Ovary (tissue), 9 donors: ENCODE data around the gene HDGF. TPM values are rescaled to one million over a fixed set of nuclear protein-coding genes. Genes with fewer than 3 reads are reported as not detected.

ENCODE experiments used
- DNase-seq, 5 donors: peaks; one replicate each; pipeline ENCODE4 v3.0.0-alpha.2; 2019 to 2020
- H3K27ac ChIP-seq, 2 donors: fragments of 200-600 bp; one replicate each; pipeline versions ENCODE4 v1.5.1 to v1.8.0; 2019 to 2022
- H3K27me3 ChIP-seq: fragments of 200-600 bp; one replicate; pipeline ENCODE4 v1.8.0; 2022
- H3K36me3 ChIP-seq: fragments of 200-600 bp; sonication (generic); one replicate; pipeline ENCODE4 v1.5.1; 2019
- H3K4me1 ChIP-seq: one replicate; pipeline ENCODE4 v1.8.1; 2013; ENCODE audit warnings: mild to moderate bottlenecking, moderate library complexity; ENCODE audit not compliant: insufficient read depth
- H3K4me3 ChIP-seq: fragments of 200-600 bp; sonication (generic); one replicate; pipeline ENCODE4 v1.5.1; 2017
- H3K9me3 ChIP-seq, 2 donors: fragments of 200-600 bp in 1 of 2; sonication (generic) in 1 of 2; one replicate each; pipeline versions ENCODE4 v1.5.1 to v1.8.1; 2013 to 2019; ENCODE audit warnings: mild to moderate bottlenecking in 1 of 2, moderate library complexity in 1 of 2
- CTCF ChIP-seq, 3 donors: fragments of 450-650 bp in 2 of 3; fragments of 200-600 bp in 1 of 3; IDR thresholded peaks; one replicate each; pipeline versions ENCODE4 v1.5.1 to v1.8.0; 2016 to 2022; ENCODE audit warnings: antibody characterized with exemption in 3 of 3, mild to moderate bottlenecking in 1 of 3
- EP300 ChIP-seq: sonication (generic); formaldehyde crosslinking; IDR thresholded peaks from one replicate; pipeline ENCODE4 v1.6.1; 2017; ENCODE audit warnings: antibody characterized with exemption
- POLR2A ChIP-seq: fragments of 450-650 bp; IDR thresholded peaks from one replicate; pipeline ENCODE4 v1.6.1; 2017; ENCODE audit warnings: antibody characterized with exemption, mild to moderate bottlenecking, moderate library complexity
- WGBS, 3 donors: extraction: QIAGEN DNeasy Blood & Tissue Kit in 1 of 3; methylation state at CpG; one replicate each; pipeline versions ENCODE4 v1.1.5 to v1.1.7; 2013 to 2017; 5-methylcytosine and 5-hydroxymethylcytosine counted together
- intact Hi-C, 4 donors: fragments of 100-400 bp; cut with DNase I; formaldehyde crosslinking; loops; one replicate each; pipeline versions ENCODE4 v1.11.0 to v1.15.1; 2022 to 2023
- polyA plus RNA-seq, 2 donors: library from polyadenylated mRNA; stranded (reverse); fragments of 200-250 nt in 1 of 2; fragments of 350-450 nt in 1 of 2; fragmentation: Illumina TruSeq in 1 of 2; extraction: RNeasy Lipid Tissue Mini Kit (QIAGEN cat#74804) in 1 of 2; gene quantifications; one replicate each; pipeline ENCODE4 v1.2.3, GENCODE V29; 2013 to 2014
- total RNA-seq, 7 donors: library from RNA; depleted of rRNA in 2 of 7; stranded (reverse); fragments of >200 nt in 2 of 7; fragmentation: NEBNext Ultra II Directional in 3 of 7; extraction: Animal tissue kit (Norgen Biotek cat#: 25700) in 3 of 7; gene quantifications; one replicate each; pipeline versions ENCODE4 v1.1.0 to v1.2.4, GENCODE V29; 2016 to 2023
- donor health status: DM: no; HTN: no; CAD: no; lungs with moderate emphysema.
- donor health status: DM: no; HTN: no; CAD: no.
- donor health status: Bipolar disorder and iron deficiency.
- donor health status: DM: yes; HTN: yes; CAD: no.
- donor health status: DM: no; HTN: no; CAD: no.
- donor health status: DM: yes; HTN: yes; CAD: no.

Gene HDGF
- total and polyA plus RNA-seq, 9 donors: 81.1 to 184 (median 146) TPM

- H3K27me3 ChIP-seq: no peaks in the 10 kb centered on the region
- H3K27ac ChIP-seq: no peak overlapping the region
- intact Hi-C loops: loop anchor here in 1 of 4 donors (10.0 kb wide), 1 partner anchor 168 kb away; the partner anchor contains the start of gene NTRK1
- DNase-seq: no peak
- 89 to 90% (median 90%) methylated on average over 8 of the region's 8 CpGs for WGBS, 3 donors
- TF ChIP-seq EP300 (no peak), CTCF (IDR thresholded peaks at IDR 0.05) (no peak), POLR2A (no peak)
- no peaks in the 10 kb centered on the region for H3K9me3 ChIP-seq
- H3K4me3 ChIP-seq: no peak overlapping the region
- no peaks in the 10 kb centered on the region for H3K36me3 ChIP-seq
- H3K4me1 ChIP-seq: no peaks in the 10 kb centered on the region
Observed at GRCh38 chr1:156696755-156697154, 54.7 kb downstream of the HDGF start.

- H3K27ac ChIP-seq: no peak overlapping the region
- no peak overlapping the region for H3K4me3 ChIP-seq
- no peaks in the 10 kb centered on the region for H3K9me3 ChIP-seq
- intact Hi-C loops: loop anchor here in 1 of 4 donors (10.0 kb wide), 1 partner anchor 170 kb away; the partner anchor contains the start of gene NTRK1
- H3K36me3 ChIP-seq: no peaks in the 10 kb centered on the region
- no peak for TF ChIP-seq POLR2A
- TF ChIP-seq CTCF (IDR thresholded peaks at IDR 0.05): no peak
- no peak for TF ChIP-seq EP300
- H3K4me1 ChIP-seq: peaks cover 1% of the 10 kb centered on the region
- 85 to 93% (median 89%) methylated on average over 5 of the region's 5 CpGs for WGBS, 3 donors
- no peaks in the 10 kb centered on the region for H3K27me3 ChIP-seq
- no peak for DNase-seq
Observed at GRCh38 chr1:156694690-156694962, 56.8 kb downstream of the HDGF start.

GRCh38 chr1:156693848-156694689 lies 57.4 kb downstream of the HDGF start:
- H3K4me3 ChIP-seq: no peak overlapping the region
- H3K9me3 ChIP-seq: no peaks in the 10 kb centered on the region
- no peak for DNase-seq
- intact Hi-C loops: loop anchor here in 1 of 4 donors (10.0 kb wide), 1 partner anchor 171 kb away; the partner anchor contains the start of gene NTRK1
- peaks cover 2% of the 10 kb centered on the region for H3K4me1 ChIP-seq
- no peak overlapping the region for H3K27ac ChIP-seq
- TF ChIP-seq EP300 (no peak), POLR2A (no peak), CTCF (IDR thresholded peaks at IDR 0.05) (no peak)
- 79 to 83% (median 80%) methylated on average over 12 of the region's 12 CpGs for WGBS, 3 donors
- no peaks in the 10 kb centered on the region for H3K36me3 ChIP-seq
- H3K27me3 ChIP-seq: no peaks in the 10 kb centered on the region

- Histone ChIP-seq H3K4me1 (peaks cover 2% of the 10 kb centered on the region), H3K9me3 (no peaks in the 10 kb centered on the region), H3K27ac (no peak overlapping the region), H3K4me3 (no peak overlapping the region), H3K36me3 (no peaks in the 10 kb centered on the region), H3K27me3 (no peaks in the 10 kb centered on the region)
- no peak for DNase-seq
- intact Hi-C loops: loop anchor here in 1 of 4 donors (10.0 kb wide), 1 partner anchor 172 kb away; the partner anchor contains the start of gene NTRK1
- TF ChIP-seq CTCF (IDR thresholded peaks at IDR 0.05): no peak
- no peak for TF ChIP-seq POLR2A
- TF ChIP-seq EP300: no peak
- WGBS, 3 donors: 61 to 65% (median 62%) methylated on average over 15 to 16 of the region's 16 CpGs
Observed at GRCh38 chr1:156692925-156693847, 58.3 kb downstream of the HDGF start.
